AG04450 (cell line): ENCODE data around the gene MYL7. TPM values are rescaled to one million over a fixed set of nuclear protein-coding genes. Genes with fewer than 3 reads are reported as not detected.

Experiments used
- CTCF ChIA-PET: fragments of 300-600, 350-600 bp; formaldehyde crosslinking; extraction: SDS; loops from one replicate; lab custom pipeline; 2022; ENCODE audit warnings: antibody characterized with exemption, inconsistent platforms; lab: Charles Lee
- POLR2A ChIA-PET: fragments of 350-600 bp; formaldehyde crosslinking; extraction: SDS; loops from one replicate; lab custom pipeline; 2021; ENCODE audit warnings: antibody characterized with exemption, inconsistent platforms; lab: Yijun Ruan, JAX
- DNase-seq: peaks from one replicate; pipeline ENCODE4 v3.0.0-alpha.2; 2011; ENCODE audit warnings: low read depth, low spot score
- H3K27ac ChIP-seq: one replicate; pipeline ENCODE4 v1.5.1; 2012; ENCODE audit warnings: low read depth, low read length, control low read depth
- H3K27me3 ChIP-seq: one replicate; pipeline ENCODE4 v1.6.0; 2012; ENCODE audit warnings: low read length; ENCODE audit not compliant: control insufficient read depth, insufficient read depth
- H3K4me3 ChIP-seq: 2 replicates; pipeline ENCODE4 v1.5.1; 2011; ENCODE audit warnings: mild to moderate bottlenecking, low read depth, low read length, control low read depth
- H3K9me3 ChIP-seq: 2 replicates; pipeline ENCODE4 v1.5.1; 2012; ENCODE audit warnings: low read length; ENCODE audit not compliant: control insufficient read depth, insufficient read depth
- polyA plus RNA-seq: library from polyadenylated mRNA; depleted of rRNA; stranded (reverse); fragments of >200 nt; gene quantifications from 2 replicates; pipeline ENCODE4 v1.2.3, GENCODE V29; 2011
- TF ChIP-seq, protein P1 (sequence below): IDR thresholded peaks from 2 replicates; pipeline ENCODE4 v1.5.1; 2011; ENCODE audit warnings: low read depth, low read length, control low read depth, inconsistent platforms

Gene MYL7
- polyA plus RNA-seq, 1 experiment, result not detected

DNA sequence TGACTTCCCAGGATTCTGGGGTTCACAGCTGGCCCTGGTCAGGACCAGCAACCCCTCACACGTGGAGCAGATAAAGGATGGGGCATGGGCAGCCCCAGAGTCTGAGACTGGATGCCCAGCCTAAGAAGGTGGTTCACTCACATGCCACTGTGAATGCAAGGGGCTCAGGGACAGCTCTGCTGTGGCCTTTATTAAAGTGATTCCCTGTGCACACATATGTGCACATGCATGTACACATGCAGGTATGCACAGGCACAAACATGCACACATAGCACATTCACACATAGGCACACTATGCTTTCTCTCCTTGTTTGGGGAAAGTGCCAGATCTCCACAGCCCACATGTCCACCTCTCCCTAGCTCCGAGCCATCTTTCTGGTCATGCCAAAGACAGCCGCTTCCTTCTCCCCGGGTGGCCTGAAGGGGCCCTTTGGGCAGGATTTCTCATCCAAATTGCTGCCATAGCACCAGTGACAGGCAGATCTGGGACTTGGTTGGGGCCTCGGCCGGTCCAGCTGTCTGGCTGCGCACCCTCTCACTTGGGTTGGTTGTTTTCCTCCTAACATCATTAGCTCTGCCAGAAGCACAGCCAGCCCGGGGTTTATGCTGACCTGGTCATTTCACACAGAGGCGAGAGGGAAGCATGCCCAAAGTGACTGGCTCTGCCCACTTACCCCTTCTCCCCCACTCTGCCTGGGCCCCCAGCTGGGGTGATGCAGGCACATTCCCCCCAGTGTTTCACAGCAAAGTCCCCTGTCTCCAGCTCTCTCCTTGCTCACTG, 46.7 kb upstream of the MYL7 start:
- POLR2A ChIA-PET, result no interaction called here
- H3K4me3 ChIP-seq, result no peak overlapping the region
- DNase-seq, result no peak
- H3K9me3 ChIP-seq, result peaks cover 6% of the 10 kb centered on the region
- no peak overlapping the region for H3K27ac ChIP-seq
- H3K27me3 ChIP-seq, result peaks cover 8% of the 10 kb centered on the region
- TF ChIP-seq, protein P1, sequence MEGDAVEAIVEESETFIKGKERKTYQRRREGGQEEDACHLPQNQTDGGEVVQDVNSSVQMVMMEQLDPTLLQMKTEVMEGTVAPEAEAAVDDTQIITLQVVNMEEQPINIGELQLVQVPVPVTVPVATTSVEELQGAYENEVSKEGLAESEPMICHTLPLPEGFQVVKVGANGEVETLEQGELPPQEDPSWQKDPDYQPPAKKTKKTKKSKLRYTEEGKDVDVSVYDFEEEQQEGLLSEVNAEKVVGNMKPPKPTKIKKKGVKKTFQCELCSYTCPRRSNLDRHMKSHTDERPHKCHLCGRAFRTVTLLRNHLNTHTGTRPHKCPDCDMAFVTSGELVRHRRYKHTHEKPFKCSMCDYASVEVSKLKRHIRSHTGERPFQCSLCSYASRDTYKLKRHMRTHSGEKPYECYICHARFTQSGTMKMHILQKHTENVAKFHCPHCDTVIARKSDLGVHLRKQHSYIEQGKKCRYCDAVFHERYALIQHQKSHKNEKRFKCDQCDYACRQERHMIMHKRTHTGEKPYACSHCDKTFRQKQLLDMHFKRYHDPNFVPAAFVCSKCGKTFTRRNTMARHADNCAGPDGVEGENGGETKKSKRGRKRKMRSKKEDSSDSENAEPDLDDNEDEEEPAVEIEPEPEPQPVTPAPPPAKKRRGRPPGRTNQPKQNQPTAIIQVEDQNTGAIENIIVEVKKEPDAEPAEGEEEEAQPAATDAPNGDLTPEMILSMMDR, result no peak
- CTCF ChIA-PET, result no interaction called here

DNA sequence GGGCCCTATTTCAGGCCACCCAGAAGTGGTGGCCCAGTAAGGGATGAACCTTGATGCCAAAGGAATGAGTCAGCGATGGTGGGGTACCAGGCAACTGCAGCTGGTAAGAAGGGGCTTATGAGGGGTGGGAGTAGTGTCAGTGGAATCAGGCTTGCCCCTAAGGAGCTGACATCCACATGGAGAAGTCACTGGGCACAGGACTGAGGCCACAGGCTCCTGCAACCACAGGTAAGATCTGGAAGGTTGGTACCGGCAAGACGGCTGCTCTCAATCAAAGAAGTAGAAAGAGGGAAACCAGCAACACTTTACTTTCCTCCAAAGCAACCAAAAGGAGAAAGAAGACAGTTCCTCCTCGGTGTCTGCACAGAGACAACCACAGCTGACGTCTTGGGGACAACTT, 45.6 kb upstream of the MYL7 start:
- ChIA-PET CTCF (no interaction called here), POLR2A (no interaction called here)
- H3K4me3 ChIP-seq, result no peak overlapping the region
- H3K9me3 ChIP-seq, result peaks cover 12% of the 10 kb centered on the region
- H3K27me3 ChIP-seq, result peaks cover 4% of the 10 kb centered on the region
- no peak overlapping the region for H3K27ac ChIP-seq
- no peak for DNase-seq
- TF ChIP-seq, protein P1, result no peak

DNA sequence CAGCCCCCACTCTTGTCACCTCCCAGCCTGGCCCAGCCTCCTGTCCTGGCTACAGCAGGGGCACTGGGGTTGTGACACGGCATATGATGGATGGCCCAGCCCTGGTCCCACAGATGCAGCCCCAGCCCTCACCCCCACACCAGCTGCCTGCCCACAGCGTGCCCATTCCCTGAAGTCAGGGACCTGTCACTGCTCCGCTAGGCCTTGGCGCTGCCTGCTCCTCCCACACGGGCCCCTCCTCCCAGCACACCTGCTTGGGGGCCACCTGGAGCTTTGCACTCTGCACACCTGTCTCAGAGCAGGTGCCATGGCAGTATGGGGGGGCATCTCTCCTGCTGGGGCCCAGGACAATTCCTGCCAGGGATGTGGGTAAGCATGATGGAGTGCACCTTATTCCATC, 44.6 kb upstream of the MYL7 start:
- H3K27ac ChIP-seq, result peak overlapping the region; percentile 39
- H3K9me3 ChIP-seq, result peaks cover 12% of the 10 kb centered on the region
- no peak for DNase-seq
- ChIA-PET CTCF (interaction anchor here (1.1 kb wide), 1 partner anchor 11 kb away, joined by 5 read pairs; no protein-coding TSS in a partner anchor), POLR2A (no interaction called here)
- TF ChIP-seq, protein P1, result no peak
- no peak overlapping the region for H3K4me3 ChIP-seq
- H3K27me3 ChIP-seq, result peaks cover 1% of the 10 kb centered on the region

DNA sequence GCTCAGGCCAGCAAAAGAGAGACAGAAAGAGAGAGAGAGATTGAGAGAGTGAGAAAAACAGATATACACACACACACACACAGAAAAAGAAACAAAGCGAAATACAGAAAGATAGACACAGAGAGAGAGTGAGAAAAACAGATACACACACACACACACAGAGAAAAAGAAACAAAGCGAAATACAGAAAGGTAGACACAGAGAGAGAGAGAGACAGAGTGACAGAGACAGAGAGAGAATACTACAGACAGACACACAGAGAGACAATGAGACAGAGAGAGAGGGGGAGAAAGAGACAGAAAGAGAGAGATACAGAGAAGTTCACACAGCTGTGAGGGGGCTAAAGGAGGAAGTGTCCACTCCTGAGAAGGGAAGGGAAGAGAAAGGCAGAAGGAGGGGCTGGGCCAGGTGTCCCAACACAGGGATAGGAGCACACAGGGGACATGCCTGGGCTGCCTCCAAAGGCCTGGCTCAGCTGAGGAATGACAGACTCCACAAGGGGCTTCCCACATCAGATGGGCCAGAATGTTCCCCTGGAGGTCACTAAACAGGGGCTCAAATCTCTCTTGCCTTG, 43.8 kb upstream of the MYL7 start:
- ChIA-PET CTCF (no interaction called here), POLR2A (no interaction called here)
- DNase-seq, result no peak
- Histone ChIP-seq H3K27me3 (no peaks in the 10 kb centered on the region), H3K4me3 (no peak overlapping the region), H3K9me3 (peaks cover 12% of the 10 kb centered on the region), H3K27ac (peak overlapping the region; percentile 39)
- TF ChIP-seq, protein P1, result no peak

DNA sequence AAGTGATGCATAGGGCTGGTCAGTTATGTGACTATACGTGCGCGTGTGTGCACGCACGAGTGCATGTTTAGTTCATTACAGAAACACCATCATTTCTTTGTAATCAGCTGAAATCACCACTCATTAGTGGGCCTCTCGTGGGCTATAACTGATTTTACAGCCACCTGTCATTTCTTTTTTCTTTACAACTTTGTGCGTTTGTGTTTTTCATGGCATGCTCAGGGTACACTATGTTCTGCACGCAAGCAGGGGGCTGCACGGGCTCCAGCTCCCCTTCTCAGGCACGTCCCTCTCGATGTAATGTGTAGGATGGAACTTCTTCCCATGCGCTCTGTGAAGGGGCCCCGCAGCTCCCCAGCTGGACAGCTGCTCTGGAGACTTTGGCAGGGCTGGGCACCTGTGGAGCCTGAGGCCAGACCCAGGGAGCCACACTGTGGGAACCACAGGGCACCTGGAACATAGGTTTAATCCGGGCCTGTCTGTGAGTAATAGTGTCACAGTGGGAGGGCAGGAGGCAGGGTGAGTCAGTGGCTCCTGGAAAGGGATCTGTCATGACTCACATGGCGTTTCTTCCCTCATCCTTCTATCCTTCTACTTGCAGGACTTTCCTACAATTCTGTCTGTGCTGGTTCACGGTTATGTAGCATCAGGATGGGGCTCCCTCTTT, 43.2 kb upstream of the MYL7 start:
- Histone ChIP-seq H3K27me3 (no peaks in the 10 kb centered on the region), H3K27ac (peak overlapping the region; percentile 42), H3K9me3 (peaks cover 12% of the 10 kb centered on the region), H3K4me3 (no peak overlapping the region)
- peak; percentile 44 for DNase-seq
- ChIA-PET CTCF (no interaction called here), POLR2A (no interaction called here)
- TF ChIP-seq, protein P1, result no peak
